UCSD-AML1 (cell line): ENCODE results near the gene KDM7A.
"Not testable (repeated sequence)": the region's sequence is repeated elsewhere in the genome, so short reads cannot be mapped to it uniquely, and the experiment has no call there.

ENCODE experiments used
- DNase-seq: peaks from one replicate; lab custom pipeline; 2025; ENCODE audit not compliant: unreplicated experiment; lab: John Stamatoyannopoulos, UW

KDM7A gene

GRCh38 chr7:140161047-140161446 lies 15.7 kb downstream of the KDM7A start:
- no peak for DNase-seq

GRCh38 chr7:140160308-140160707 lies 16.5 kb downstream of the KDM7A start:
- DNase-seq = no peak

DNA sequence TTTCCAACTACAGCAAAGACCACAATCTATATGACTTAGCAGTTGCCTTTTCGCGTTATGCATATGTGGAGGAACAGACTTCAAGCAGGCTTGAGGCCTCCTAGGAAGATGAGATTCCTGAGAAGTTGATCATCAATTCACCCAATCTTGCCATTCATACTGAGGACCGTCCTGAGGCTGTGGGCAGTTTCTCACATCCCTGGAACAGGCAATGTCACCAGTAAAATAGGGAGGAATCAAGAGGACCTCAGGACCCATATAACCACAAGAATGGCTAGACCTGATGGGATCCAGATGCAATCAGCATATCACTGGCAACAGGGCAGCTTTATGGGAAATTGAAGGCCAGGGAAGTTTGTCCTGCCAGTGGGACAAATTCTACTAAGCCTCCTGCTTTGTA lies 17.3 kb downstream of the KDM7A start:
- no peak for DNase-seq

DNA sequence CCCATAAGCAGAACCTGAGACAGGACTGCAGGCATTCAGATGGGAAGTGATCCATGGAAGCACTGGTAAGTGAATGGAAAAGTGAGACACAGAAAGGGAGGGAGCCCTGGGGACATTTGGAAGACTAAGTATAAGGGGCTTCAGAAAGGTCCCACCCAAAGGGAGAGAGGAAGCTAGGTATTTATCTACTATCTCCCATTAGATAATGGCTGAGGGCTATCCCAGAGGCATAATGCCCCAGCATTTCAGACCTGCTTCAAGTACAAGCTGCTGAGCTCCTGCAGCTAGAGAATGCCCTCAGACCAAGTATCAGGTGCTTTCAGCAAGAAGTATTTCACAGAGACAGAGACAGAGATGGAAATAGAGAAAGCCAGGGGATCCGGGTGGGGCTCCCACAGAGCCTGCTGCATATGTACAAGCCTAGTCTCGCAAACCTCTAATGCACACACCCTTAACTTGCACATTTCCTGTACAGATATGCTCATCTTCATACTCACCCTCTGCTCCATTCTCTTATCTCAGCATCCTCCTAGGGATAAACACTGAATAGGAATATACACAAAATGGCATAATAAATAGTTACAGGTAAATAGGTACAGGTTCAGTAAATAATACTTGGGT lies 20.2 kb downstream of the KDM7A start:
- DNase-seq = no peak

DNA sequence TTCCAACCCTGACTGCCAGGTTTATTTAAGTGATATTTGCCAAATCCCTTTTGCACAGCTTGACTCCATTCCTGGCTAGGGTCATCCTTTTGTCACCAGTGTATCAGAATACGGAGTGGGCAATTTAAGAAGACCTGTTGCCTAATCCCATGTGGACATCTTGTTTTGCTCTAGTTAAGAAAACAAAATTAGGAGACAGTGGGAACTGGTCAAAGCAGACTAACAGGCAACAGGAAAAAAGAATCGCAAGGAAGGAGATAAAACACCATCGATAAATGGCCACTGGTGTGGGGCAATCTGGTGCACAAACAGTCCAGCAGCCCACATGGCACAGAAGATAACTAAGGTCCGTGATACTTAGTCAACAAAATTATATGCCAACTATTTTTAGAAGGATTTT lies 21.4 kb downstream of the KDM7A start:
- DNase-seq = no peak

- DNase-seq = no peak
Observed at GRCh38 chr7:140153666-140154161, 23.1 kb downstream of the KDM7A start.

DNA sequence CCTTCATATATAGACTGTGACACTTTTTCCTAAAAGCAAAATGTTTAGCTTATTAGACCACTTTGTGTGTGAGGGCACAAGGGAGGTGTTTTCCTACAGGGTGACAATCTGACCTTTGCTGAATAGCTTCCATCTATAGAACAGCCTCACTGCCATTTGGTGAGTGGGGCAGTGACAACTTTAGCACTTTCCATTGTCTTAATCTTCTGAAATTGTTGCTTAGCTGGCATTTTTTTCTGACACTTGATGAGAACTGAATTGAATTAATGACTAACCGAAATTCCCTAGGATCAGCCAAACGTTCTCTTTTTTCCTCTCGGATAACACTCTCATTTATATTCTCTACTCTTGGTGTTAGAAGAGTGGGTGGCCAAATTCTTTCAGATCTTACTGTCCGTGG lies 30.2 kb downstream of the KDM7A start:
- DNase-seq = no peak

GRCh38 chr7:140145709-140146108 lies 31.1 kb downstream of the KDM7A start:
- DNase-seq = no peak

- DNase-seq = no peak
Observed at GRCh38 chr7:140144821-140145220, 32.0 kb downstream of the KDM7A start.

DNA sequence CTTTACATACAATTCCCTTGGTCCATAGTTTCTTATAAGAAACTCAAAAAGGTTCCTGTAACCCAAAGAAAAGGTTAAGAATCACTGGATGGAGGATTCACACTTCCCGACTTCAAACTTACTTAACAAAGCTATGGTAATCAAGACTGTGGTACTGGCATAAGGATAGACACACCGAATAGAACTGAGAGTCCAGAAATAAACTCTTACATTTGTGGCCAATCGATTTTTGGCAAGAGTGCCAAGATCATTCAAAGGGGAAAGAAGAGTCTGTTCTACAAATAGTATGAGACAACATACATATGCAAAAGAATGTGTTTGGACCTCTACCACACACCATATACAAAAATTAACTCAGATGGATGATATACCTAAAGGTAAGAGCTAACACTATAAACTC lies 32.8 kb downstream of the KDM7A start:
- DNase-seq = no peak

DNA sequence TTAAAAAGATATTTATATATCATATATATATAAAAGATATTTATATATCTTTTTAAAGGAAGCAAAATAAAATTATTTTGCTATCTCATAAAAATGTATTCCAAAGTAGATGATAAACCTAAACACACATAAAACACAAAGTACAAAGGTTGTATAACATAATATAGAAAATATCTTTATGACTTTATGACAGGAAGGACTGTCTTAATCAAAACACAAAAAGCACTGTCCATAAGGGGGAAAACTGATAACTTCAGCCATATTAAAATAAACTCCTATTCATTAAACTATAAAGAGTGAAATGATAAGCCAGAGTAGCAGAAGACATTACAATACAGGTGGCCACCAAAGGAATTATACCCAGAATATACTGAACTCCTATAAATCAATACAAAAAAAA lies 34.8 kb downstream of the KDM7A start:
- no peak for DNase-seq

DNA sequence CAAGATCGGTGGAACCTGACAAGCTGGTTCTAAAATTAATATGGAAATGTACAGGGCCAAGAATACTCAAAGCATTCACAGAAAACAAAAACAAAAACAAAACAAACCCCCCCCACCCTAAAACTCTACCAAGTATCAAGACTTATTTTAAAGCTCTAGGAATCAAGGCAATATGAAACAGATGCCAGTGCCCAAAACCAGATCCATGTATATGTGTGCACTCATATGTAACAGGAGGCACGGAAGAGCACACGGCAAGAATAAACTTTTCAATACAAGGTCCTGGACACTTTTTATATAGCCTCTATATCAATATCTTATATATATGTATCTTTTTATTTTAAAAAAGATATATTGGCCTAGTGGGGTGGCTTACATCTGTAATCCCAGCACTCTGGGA lies 35.5 kb downstream of the KDM7A start:
- DNase-seq = no peak

- no peak for DNase-seq
Observed at GRCh38 chr7:140137078-140137477, 39.7 kb downstream of the KDM7A start.

GRCh38 chr7:140136073-140136472 lies 40.7 kb downstream of the KDM7A start:
- no peak for DNase-seq

GRCh38 chr7:140134039-140134438 lies 42.7 kb downstream of the KDM7A start:
- no peak for DNase-seq

GRCh38 chr7:140127360-140128127 lies 49.2 kb downstream of the KDM7A start:
- DNase-seq = no peak

GRCh38 chr7:140126435-140127034 lies 50.2 kb downstream of the KDM7A start:
- no peak for DNase-seq

DNA sequence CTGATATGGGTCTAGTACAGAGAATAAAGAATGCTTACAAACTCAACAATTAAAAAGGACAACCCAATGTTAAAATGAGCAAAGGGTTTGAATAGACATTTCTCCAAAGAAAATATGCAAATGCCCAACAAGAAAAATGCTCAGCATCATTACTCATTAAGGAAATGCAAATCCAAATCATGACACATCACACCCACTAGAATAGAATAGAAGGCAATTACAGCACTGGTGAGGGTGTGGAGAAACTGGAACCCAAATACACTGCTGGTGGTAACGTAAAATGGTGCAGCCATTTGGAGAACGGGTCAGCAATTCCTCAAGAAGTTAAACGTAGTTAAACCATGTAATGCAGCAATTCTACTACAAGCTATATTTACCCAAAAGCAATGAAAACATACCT lies 53.8 kb downstream of the KDM7A start:
- no peak for DNase-seq

- DNase-seq = no peak
Observed at GRCh38 chr7:140121326-140121725, 55.5 kb downstream of the KDM7A start.

DNA sequence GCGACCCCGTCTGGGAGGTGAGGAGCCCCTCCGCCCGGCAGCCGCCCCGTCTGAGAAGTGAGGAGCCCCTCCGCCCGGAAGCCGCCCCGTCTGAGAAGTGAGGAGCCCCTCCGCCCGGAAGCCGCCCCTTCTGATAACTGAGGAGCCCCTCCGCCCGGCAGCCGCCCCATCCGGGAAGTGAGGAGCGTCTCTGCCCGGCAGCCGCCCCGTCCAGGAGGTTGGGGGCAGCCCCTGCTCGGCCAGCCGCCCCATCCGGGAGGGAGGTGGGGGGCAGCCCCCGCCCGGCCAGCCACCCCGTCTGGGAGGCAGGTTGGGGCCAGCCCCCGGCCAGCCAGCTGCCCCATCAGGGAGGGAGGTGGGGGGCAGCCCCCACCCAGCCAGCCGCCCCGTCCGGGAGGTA lies 62.0 kb downstream of the KDM7A start:
- DNase-seq = not testable (repeated sequence)

DNA sequence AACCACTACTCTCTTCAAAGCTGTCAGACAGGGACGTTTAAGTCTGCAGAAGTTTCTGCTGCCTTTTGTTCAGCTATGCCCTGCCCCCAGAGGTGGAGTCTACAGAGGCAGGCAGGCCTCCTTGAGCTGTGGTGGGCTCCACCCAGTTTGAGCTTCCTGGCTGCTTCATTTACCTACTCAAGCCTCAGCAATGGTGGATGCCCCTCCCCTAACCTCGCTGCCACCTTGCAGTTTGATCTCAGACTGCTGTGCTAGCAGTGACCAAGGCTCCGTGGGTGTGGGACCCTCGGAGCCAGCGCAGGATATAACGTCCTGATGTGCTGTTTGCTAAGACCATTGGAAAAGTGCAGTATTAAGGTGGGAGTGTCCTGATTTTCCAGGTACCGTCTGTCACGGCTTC lies 68.0 kb downstream of the KDM7A start:
- DNase-seq = not testable (repeated sequence)

- DNase-seq = no peak
Observed at GRCh38 chr7:140096459-140096858, 80.3 kb downstream of the KDM7A start.
